IMR-90 (cell line): Measurements from ENCODE around the gene TUSC2. TPM values are rescaled to one million over a fixed set of nuclear protein-coding genes. Genes with fewer than 3 reads are reported as not detected.
A peak's percentile ranks its signal among the peaks of the same experiment; 100 is the strongest.

Experiments
- ATAC-seq: fragments of 200-7000 bp; cut with Tn5 transposase; 2 replicates; pipeline ENCODE4 v1.9.1; 2020; ENCODE audit warnings: low read depth, mild to moderate bottlenecking, moderate library complexity
- BruUV-seq: library from RNA; stranded (reverse); fragments of 400-500 nt; replicated peaks from 2 replicates; lab custom pipeline; 2021; lab: Mats Ljungman, UMichigan
- CTCF ChIA-PET: fragments of 300-600 bp; formaldehyde crosslinking; extraction: SDS; loops from one replicate; lab custom pipeline; 2021; ENCODE audit warnings: antibody characterized with exemption; lab: Yijun Ruan, JAX
- POLR2A ChIA-PET: fragments of 300-600 bp; sonication (Branson Sonifier 250); formaldehyde crosslinking; loops from one replicate; lab custom pipeline; 2022; ENCODE audit warnings: antibody characterized with exemption; ENCODE audit not compliant: unreplicated experiment; lab: Charles Lee
- DNase-seq: peaks from one replicate; pipeline ENCODE4 v3.0.0; 2013
- H2AFZ ChIP-seq: replicated peaks from 2 replicates; pipeline ENCODE3; 2013; ENCODE audit warnings: low read length, mild to moderate bottlenecking; ENCODE audit not compliant: poor library complexity
- H2AK5ac ChIP-seq: 2 replicates; pipeline ENCODE4 v1.6.1; 2013; ENCODE audit warnings: low read depth, low read length, inconsistent platforms
- H2AK9ac ChIP-seq: replicated peaks from 2 replicates; pipeline ENCODE3; 2013; ENCODE audit warnings: mild to moderate bottlenecking, low read depth, low read length, moderate library complexity; ENCODE audit not compliant: poor library complexity
- H2BK120ac ChIP-seq: 2 replicates; pipeline ENCODE4 v1.6.1; 2013; ENCODE audit warnings: low read depth, low read length, inconsistent platforms
- H2BK15ac ChIP-seq: 3 replicates; pipeline ENCODE4 v1.6.1; 2013; ENCODE audit warnings: low read depth, low read length, inconsistent platforms
- H2BK20ac ChIP-seq: 2 replicates; pipeline ENCODE4 v1.6.1; 2013; ENCODE audit warnings: low read depth, mild to moderate bottlenecking, inconsistent platforms, low read length, moderate library complexity
- H2BK5ac ChIP-seq: 2 replicates; pipeline ENCODE4 v1.6.1; 2013; ENCODE audit warnings: mild to moderate bottlenecking, low read depth, low read length, inconsistent platforms; ENCODE audit not compliant: poor library complexity, severe bottlenecking
- H3K14ac ChIP-seq: replicated peaks from 2 replicates; pipeline ENCODE4 v1.6.1; 2013; ENCODE audit warnings: low read depth, low read length, inconsistent platforms
- H3K18ac ChIP-seq: 2 replicates; pipeline ENCODE4 v1.6.1; 2013; ENCODE audit warnings: low read depth, low read length, control low read depth
- H3K23ac ChIP-seq: 2 replicates; pipeline ENCODE4 v1.6.1; 2013; ENCODE audit warnings: low read depth, low read length, inconsistent platforms
- H3K27ac ChIP-seq: 2 replicates; pipeline ENCODE4 v1.5.1; 2013; ENCODE audit warnings: mild to moderate bottlenecking, control low read depth, low read length; ENCODE audit not compliant: insufficient read depth
- H3K27me3 ChIP-seq: 2 replicates; pipeline ENCODE4 v1.6.1; 2013; ENCODE audit warnings: low read length; ENCODE audit not compliant: control insufficient read depth, insufficient read depth
- H3K36me3 ChIP-seq: 2 replicates; pipeline ENCODE4 v1.6.1; 2013; ENCODE audit warnings: low read length, mixed read lengths; ENCODE audit not compliant: control insufficient read depth, insufficient read depth
- H3K4ac ChIP-seq: 2 replicates; pipeline ENCODE4 v1.6.1; 2013; ENCODE audit warnings: low read depth, low read length, inconsistent platforms
- H3K4me1 ChIP-seq: 2 replicates; pipeline ENCODE4 v1.6.1; 2013; ENCODE audit warnings: low read length, mixed read lengths; ENCODE audit not compliant: control insufficient read depth, insufficient read depth
- H3K4me2 ChIP-seq: 2 replicates; pipeline ENCODE4 v1.6.1; 2013; ENCODE audit warnings: low read depth, mild to moderate bottlenecking, control low read depth, low read length, moderate library complexity
- H3K4me3 ChIP-seq: 2 replicates; pipeline ENCODE4 v1.5.1; 2013; ENCODE audit warnings: low read depth, mild to moderate bottlenecking, control low read depth, low read length, moderate library complexity; ENCODE audit not compliant: insufficient read depth
- H3K56ac ChIP-seq: 2 replicates; pipeline ENCODE4 v1.6.1; 2013; ENCODE audit warnings: low read length, inconsistent platforms; ENCODE audit not compliant: insufficient read depth; ENCODE audit errors: extremely low read depth
- H3K79me1 ChIP-seq, 2 experiments: 2 replicates each; pipeline ENCODE4 v1.6.1; 2013; ENCODE audit warnings: low read length in 2 of 2, inconsistent platforms in 1 of 2, low read depth in 1 of 2
- H3K9ac ChIP-seq: 2 replicates; pipeline ENCODE4 v1.6.1; 2013; ENCODE audit warnings: low read depth, low read length, control low read depth
- H3K9me1 ChIP-seq: 2 replicates; pipeline ENCODE4 v1.6.1; 2013; ENCODE audit warnings: low read length, inconsistent platforms; ENCODE audit not compliant: insufficient read depth
- H3K9me3 ChIP-seq: 2 replicates; pipeline ENCODE4 v1.6.1; 2013; ENCODE audit warnings: low read length; ENCODE audit not compliant: control insufficient read depth, insufficient read depth
- H4K20me1 ChIP-seq: 2 replicates; pipeline ENCODE4 v1.6.1; 2013; ENCODE audit warnings: low read length, inconsistent platforms; ENCODE audit not compliant: insufficient read depth
- H4K5ac ChIP-seq: 2 replicates; pipeline ENCODE4 v1.6.1; 2013; ENCODE audit warnings: mild to moderate bottlenecking, low read depth, low read length, control low read depth
- H4K8ac ChIP-seq, 2 experiments: 2 replicates each; pipeline ENCODE4 v1.6.1; 2013; ENCODE audit warnings: low read depth in 2 of 2, low read length in 2 of 2, control low read depth in 1 of 2, inconsistent platforms in 1 of 2
- H4K91ac ChIP-seq: 2 replicates; pipeline ENCODE4 v1.6.1; 2013; ENCODE audit warnings: low read depth, low read length, inconsistent platforms; ENCODE audit not compliant: insufficient read depth
- FOS ChIP-seq: fragments of 150-350 bp; IDR thresholded peaks from 2 replicates; pipeline ENCODE4 v1.6.1; 2016; ENCODE audit warnings: low read depth, low read length
- WGBS, 2 experiments: methylation state at CpG; one replicate each; pipeline versions ENCODE4 v1.1.5 to v1.1.7; 2013; ENCODE audit warnings: missing lambda C conversion rate in 2 of 2; ENCODE audit not compliant: insufficient read length in 1 of 2; ENCODE audit errors: extremely low coverage in 2 of 2; 5-methylcytosine and 5-hydroxymethylcytosine counted together
- dilution Hi-C: fragments of 300-500 bp; cut with HindIII; formaldehyde crosslinking; loops from one replicate; pipeline ENCODE4 v1.14.3; 2018; ENCODE audit warnings: low sequenced_read_pairs; ENCODE audit not compliant: unreplicated experiment
- in situ Hi-C: fragments of 300-500 bp; cut with MboI; formaldehyde crosslinking; loops from 3 replicates; pipeline ENCODE4 v1.14.3; 2019; ENCODE audit warnings: low sequenced_read_pairs, inconsistent platforms, mixed read lengths
- intact Hi-C: fragments of 100-400 bp; cut with micrococcal nuclease; formaldehyde crosslinking; loops from 2 replicates; pipeline ENCODE4 v1.10.0; 2022
- polyA plus RNA-seq, 3 experiments: library from polyadenylated mRNA; depleted of rRNA; stranded (reverse); fragments of >200 nt; gene quantifications; 2 replicates each; pipeline ENCODE4 v1.2.3, GENCODE V29; 2012; ENCODE audit warnings: low replicate concordance in 1 of 3
- total RNA-seq: library from RNA; depleted of rRNA; stranded (reverse); fragments of >200 nt; gene quantifications from 2 replicates; pipeline ENCODE4 v1.2.3, GENCODE V29; 2012
- TF ChIP-seq, protein P1 (sequence below): conservative IDR thresholded peaks from 2 replicates; pipeline ENCODE4 v1.5.1; 2012; ENCODE audit warnings: mild to moderate bottlenecking, low read depth, low read length, improper control_type of control experiment

TUSC2 gene
- total and polyA plus RNA-seq, 2 of the 4 experiments (the other 2 are of a cell fraction): 13.4 to 24.0 TPM

DNA sequence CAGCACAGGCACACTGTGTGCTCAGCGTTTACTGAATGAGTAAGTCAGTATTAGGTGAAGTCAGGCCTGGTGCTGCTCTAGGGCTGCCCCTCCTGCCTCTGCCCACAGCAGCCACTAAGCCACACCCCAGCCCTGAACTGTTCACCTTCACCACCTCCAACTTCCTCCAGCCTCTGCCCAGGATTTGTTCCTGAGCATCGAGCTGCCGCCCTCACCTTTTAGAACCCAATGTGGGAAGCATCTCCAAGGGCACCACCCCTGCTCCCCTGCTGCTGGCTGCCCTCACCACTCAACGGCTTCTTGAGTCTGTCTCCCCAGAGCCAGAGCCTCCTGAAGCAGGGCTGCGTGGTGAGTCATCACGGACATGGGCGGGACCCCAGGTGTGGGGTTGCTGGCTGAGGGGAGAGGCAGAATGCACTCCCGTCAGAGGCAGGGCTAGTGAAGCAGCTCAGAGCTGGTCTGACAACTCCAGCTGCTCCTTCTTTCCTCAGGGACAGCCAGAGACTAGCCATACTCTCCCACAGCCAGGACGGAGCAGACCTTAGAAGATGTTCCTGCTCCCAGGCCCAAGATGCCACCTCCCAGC is 11.3 kb downstream of the TUSC2 start:
- Histone ChIP-seq H3K79me1 (peaks cover 29 to 51% of the 10 kb centered on the region in 2 experiments), H4K91ac (no peak overlapping the region), H4K5ac (no peak overlapping the region), H2BK120ac (no peak overlapping the region), H3K14ac (no peak overlapping the region), H4K20me1 (0 out of 2 replicates have a peak, but pooled peaks cover 18% of the 10 kb centered on the region), H3K23ac (no peak overlapping the region), H4K8ac (no peak overlapping the region), H2BK5ac (no peak overlapping the region), H3K27ac (no peak overlapping the region), H3K4me3 (no peak overlapping the region), H3K56ac (no peak overlapping the region), H3K4ac (no peak overlapping the region; the same call in 1 of the 2 replicates), H2BK20ac (no peak overlapping the region), H2BK15ac (no peak overlapping the region), H2AK9ac (peak overlapping the region; percentile 68), H3K4me2 (no peak overlapping the region), H3K9me1 (peaks cover 23% of the 10 kb centered on the region), H3K18ac (no peak overlapping the region), H3K4me1 (peaks cover 16% of the 10 kb centered on the region), H3K27me3 (no peaks in the 10 kb centered on the region), H2AFZ (no peak overlapping the region), H3K9me3 (no peaks in the 10 kb centered on the region), H2AK5ac (no peak overlapping the region), H3K36me3 (peaks cover 38% of the 10 kb centered on the region), H3K9ac (no peak overlapping the region)
- ChIA-PET CTCF (no interaction called here), POLR2A (no interaction called here)
- peak; percentile 28 for DNase-seq
- WGBS, 2 experiments: no CpG with 5 or more reads among the region's 9 CpGs
- dilution Hi-C loops: no loop called here
- TF ChIP-seq FOS: 0 out of 2 replicates have a peak, but pooled peaks have one; percentile 5
- TF ChIP-seq, protein P1, sequence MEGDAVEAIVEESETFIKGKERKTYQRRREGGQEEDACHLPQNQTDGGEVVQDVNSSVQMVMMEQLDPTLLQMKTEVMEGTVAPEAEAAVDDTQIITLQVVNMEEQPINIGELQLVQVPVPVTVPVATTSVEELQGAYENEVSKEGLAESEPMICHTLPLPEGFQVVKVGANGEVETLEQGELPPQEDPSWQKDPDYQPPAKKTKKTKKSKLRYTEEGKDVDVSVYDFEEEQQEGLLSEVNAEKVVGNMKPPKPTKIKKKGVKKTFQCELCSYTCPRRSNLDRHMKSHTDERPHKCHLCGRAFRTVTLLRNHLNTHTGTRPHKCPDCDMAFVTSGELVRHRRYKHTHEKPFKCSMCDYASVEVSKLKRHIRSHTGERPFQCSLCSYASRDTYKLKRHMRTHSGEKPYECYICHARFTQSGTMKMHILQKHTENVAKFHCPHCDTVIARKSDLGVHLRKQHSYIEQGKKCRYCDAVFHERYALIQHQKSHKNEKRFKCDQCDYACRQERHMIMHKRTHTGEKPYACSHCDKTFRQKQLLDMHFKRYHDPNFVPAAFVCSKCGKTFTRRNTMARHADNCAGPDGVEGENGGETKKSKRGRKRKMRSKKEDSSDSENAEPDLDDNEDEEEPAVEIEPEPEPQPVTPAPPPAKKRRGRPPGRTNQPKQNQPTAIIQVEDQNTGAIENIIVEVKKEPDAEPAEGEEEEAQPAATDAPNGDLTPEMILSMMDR: no peak
- BruUV-seq: no TSS peak
- intact Hi-C loops: no loop called here
- ATAC-seq: no peak
- in situ Hi-C loops: no loop called here
